NCI-H69 (cell line): ENCODE data around the gene ZNF587.
"Not testable (repeated sequence)": the region's sequence is repeated elsewhere in the genome, so short reads cannot be mapped to it uniquely, and the experiment has no call there.

Experiments used
- DNase-seq: peaks from one replicate; lab custom pipeline; 2025; lab: John Stamatoyannopoulos, UW

Gene ZNF587

DNA sequence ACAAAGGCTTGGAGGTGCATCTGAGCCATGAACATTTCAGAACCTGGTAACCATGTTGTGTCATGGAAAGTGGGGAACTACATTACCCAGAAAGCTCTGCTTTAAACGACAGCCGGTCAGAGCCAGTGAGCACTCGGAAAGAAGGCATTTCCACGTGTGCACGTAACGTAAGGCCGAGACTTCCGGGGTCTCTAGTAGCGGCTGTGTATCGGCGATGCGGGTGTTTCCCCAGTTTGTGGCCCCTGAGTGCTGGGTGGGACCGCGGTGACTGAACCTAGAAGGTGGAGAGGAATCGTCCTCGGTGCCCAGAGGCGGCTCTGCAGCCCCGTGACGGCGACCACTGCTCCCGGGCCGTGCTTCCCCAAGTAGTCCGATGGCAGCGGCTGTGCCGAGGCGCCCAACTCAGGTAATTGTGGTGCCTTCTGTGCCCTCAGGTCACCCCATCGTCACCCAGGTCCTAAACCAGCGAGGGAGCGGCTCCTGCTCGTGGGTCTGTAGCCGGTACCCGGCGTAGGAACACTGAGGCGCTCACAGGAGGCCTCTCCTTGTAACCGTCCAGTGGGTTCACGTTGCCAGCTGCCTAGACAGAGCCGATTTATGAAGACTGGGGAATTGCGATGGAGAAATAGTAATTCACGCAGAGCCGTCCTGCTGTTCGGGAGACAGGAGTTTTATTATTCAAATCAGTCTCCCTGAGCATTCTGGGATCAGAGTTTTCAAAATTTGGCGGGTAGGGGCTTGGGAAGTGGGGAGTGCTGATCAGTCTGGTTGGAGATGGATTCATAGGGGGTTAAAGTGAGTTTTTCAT lies at the start of gene ZNF587:
Gene ZNF587, plus strand, starts transcription at position 194 of the 808 bp plus-strand sequence. Its CDS starts 180 bp downstream, at position 374.
- DNase-seq = peak; percentile 91

GRCh38 chr19:57800696-57801095 lies 49.0 kb upstream of the ZNF587 start:
- no peak for DNase-seq

- DNase-seq = no peak
These were observed 47.4 kb upstream of the ZNF587 start for GRCh38 chr19:57802269-57802668.

DNA sequence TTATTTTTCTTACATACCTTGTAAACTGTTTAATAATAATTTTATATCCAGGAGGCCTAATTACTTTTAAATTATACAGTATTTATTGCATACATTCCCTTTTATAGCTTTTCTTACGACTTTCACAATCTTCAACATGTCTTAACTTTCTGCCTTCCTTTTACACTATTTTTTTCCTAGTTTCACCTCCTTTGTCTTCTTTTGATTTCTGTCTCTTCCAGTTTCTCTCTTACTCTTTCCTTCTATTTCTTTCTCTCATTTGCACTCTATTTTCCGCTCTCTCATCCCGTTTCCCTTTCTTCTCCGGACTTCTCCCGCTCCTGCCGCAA lies 46.4 kb upstream of the ZNF587 start:
- no peak for DNase-seq

- DNase-seq = peak; percentile 23
These were observed 45.9 kb upstream of the ZNF587 start for GRCh38 chr19:57803594-57804325.

DNA sequence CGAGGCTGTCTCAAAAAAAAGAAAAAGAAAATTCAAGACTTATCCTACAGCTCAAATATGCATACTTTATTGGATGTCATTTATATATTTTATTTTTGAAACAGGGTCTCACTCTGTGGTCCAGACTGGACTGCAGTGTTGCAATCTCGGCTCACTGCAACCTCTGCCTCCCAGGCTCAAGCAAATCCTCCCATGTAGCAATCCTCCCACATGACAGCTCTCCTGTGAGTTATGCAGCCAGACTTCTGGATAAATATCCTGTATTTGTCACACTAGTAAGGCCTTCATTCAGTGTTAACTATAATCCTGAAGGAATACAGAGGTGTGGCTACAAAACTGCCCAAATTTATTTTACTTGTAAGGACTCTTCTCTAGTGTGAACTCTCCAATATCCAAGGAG lies 42.1 kb upstream of the ZNF587 start:
- DNase-seq = no peak

- not testable (repeated sequence) for DNase-seq
These were observed 39.0 kb upstream of the ZNF587 start for GRCh38 chr19:57810410-57811295.

DNA sequence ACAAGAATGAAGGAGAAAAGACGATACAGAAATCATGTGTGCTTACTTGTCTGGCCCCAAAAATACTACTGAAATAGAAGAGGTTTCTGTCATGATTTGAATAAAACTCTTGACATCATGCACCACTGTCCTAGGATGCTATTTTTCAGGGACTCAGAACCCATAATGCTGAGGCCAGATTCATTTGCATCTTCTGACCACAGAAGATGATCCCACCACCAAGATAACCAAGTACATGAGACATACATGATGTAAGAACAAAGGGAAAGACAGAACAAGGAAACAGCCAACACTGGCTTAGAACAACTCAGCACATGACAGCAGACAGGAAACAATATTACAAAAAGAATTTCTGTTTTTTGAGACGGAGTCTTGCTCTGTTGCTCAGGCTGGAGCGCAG lies 37.4 kb upstream of the ZNF587 start:
- DNase-seq = no peak

DNA sequence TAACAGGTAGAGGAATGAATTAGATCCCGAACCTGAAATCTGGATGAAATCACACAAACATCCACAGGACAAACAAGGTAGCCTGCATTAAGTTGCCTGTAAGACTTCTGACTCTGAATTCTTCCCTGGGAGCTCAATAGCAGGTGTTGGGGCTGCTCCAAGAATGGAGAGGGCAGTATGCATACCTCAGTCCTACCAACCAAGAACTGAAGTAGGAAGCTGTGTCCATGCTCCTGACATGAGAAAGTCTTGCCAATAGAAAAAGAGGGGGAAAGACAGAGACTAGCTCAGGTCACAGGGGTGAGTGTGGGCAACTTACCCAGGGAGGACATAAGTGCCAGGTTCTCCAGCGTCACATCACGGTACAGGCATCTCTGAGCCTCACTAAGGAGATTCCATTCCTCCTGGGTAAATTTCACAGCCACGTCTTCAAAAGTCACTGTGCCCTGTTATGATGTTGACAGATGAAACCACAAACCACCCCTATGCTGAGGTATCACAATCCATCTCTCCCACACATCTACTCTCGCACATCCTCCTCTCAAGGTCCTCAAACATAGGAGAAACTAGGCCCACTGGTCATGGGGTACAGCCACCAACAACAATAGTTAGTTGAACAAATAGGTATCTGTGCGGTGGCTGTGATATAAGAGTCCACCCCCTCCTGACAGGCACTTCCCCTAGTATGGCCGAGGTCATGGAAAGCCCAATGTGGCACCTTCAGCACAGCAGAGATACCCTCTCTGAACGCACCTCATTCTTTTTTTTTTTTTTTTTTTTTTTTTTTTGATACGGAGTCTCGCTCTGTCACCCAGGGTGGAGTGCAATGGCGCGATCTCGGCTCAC lies 36.5 kb upstream of the ZNF587 start:
- DNase-seq = not testable (repeated sequence)

DNA sequence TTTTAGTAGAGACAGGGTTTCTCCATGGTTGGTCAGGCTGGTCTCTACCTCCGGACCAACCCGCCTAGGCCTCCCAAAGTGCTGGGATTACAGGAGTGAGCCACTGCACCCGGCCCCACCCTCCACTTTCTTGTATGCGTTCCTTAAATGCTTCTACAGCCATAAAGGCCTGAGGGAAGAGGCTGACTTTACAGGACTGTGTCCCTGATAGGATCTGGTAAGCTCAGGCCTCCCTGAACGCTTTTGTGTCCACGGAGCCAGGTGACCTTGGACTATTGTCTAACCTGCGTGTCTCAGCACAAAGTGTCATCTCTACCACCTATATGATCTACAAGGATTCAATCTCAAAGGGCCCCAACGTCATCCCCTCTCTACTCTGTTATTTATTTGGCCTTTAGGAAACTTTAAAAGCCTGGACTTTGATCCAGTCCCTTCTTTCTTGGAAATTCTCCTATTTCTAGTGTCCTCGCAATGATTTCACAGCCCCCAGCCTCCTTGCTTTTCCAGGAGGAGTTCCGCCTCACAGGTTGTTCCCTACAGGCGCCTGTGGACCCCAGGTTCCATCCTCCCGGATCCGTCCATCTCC lies 35.6 kb upstream of the ZNF587 start:
- DNase-seq = no peak

DNA sequence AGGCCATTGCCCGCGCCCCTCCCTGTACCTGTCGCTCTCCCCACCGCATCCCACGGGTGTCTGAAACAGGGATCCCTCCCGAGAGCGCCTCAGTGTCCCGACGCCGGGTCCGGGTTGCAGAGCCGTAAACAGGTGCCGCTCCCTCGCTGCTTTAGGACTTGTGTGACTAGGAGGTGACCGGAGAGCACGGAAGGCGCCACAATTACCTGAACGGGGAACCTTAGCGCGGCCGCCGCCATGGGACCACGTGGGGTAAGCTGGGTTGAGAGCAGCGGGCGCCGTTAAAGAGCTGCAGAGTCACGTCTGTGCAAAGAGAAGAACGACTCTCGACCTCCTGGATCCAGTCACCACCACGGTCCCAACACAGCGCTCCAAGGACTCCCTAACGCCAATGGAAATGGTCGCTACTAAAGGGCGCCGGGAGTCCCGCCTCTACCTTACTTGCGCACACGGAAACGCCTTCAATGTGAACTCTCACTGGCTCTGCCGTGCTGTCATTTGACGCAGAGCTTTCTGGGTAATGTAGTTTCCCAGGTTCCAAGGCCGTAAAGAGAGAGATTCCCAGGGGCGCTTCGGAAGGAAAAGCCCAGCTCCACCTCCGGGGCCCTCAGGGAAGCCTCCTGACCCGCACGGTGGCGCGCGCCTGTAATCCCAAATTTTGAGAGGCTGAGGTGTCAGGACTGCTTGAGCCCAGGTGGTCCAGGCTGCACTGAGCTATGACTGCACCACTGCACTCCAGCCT lies 35.0 kb upstream of the ZNF587 start, which contains the start of gene ZNF552:
Gene ZNF552, minus strand, starts transcription at position 409 of the 742 bp plus-strand sequence. Its CDS starts 170 bp downstream, at position 239.
- DNase-seq = peak; percentile 98

GRCh38 chr19:57815247-57816075 lies 34.2 kb upstream of the ZNF587 start:
- DNase-seq = no peak

GRCh38 chr19:57816652-57817051 lies 33.0 kb upstream of the ZNF587 start:
- DNase-seq = no peak

- no peak for DNase-seq
These were observed 31.7 kb upstream of the ZNF587 start for GRCh38 chr19:57817976-57818375.

DNA sequence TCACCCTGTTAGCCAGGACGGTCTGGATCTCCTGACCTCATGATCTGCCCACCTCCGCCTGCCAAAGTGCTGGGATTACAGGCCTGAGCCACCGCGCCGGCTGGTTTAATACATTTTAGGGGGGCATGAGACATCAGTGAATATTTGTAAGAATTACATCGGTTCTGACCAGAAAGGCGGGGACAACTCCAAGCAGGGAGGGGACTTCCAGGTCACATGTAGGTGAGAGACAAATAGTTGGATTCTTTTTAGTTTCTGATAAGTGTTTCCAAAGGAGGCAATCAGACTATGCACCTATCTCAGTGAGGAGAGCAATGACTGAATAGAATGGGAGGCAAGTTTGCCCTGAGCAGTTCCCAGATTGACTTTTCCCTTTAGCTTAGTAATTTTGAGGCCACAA lies 31.3 kb upstream of the ZNF587 start:
- no peak for DNase-seq

DNA sequence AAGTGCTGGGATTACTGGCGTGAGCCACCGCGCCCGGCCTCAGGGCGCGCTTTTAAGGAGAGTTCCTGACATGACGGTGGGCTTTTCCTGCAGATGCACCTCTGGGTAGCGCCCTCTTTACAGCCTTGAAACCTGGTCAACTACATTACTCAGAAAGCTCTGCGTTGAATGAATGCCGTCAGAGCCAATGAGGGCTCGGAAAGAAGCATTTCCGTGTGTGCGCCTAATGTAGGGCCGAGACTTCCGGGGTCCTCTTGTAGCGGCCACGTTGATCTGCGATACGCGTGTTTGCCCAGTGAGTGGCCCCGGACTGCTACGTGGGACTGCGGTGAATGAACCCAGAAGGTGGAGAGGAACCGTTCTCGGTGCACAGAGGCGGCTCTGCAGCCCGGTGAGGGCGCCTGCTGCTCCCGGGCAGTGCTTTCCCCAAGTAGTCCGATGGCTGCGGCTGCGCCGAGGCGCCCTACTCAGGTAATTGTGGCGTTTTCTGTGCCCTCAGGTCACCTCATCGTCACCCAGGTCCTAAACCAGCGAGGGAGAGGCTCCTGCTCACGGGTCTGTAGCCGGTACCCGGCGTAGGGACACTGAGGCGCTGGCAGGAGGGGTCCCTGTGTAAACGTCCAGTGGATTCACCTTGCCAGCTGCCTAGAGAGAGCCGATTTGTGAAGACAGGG lies 30.0 kb upstream of the ZNF587 start:
- peak; percentile 97 for DNase-seq

- no peak for DNase-seq
These were observed 29.1 kb upstream of the ZNF587 start for GRCh38 chr19:57820599-57820998.

GRCh38 chr19:57821095-57821494 lies 28.6 kb upstream of the ZNF587 start:
- DNase-seq = not testable (repeated sequence)

- DNase-seq = not testable (repeated sequence)
These were observed 28.2 kb upstream of the ZNF587 start for GRCh38 chr19:57821501-57821900.
